Activated CD4-positive, CD25-positive, alpha-beta regulatory T cell treated with anti-CD3 and anti-CD28 coated beads, Interleukin-2, amount 50 U/mL, for 72 hours (primary cell): Measurements from ENCODE around the gene SUSD1.
"Not testable (repeated sequence)": the region's sequence is repeated elsewhere in the genome, so short reads cannot be mapped to it uniquely, and the experiment has no call there.

ENCODE experiments used
- DNase-seq: peaks from one replicate; pipeline ENCODE4 v3.0.0; 2021

Gene SUSD1

DNA sequence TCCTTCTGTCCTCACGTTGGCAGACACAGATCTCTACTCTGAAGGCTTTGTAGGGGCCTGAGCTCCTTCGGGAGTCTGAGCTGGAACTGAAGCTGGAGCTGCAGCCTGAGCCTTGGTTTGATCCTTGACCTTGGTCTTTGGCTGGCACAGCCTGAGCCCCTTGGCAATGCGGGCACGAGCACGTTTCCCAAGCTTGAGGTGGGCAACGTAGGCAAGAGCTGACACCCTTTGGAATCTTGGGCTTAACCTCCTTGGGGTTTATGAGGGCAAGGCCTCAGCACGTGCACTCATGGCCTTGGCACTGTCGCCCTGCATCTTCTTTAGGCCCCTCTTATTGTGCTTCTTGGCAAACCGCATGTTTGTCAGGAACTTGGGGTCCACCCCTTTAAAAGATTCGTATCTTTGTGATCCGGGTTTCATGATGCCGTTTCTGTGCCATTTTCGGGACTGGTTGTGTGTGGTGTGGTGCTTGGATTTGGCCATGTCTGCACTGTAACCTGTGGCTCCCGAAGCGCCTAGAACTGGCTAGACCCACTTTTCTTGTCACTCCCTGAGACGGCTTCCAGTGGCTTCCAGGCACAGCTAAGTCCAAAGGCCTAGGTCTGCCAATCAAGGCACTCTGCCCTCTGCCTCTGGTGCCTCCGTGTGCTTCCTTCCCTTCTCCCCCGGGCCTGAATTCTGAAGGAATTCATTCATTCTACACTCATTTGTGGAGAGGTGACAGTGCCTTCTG, 1.4 kb downstream of the SUSD1 start:
- no peak for DNase-seq

DNA sequence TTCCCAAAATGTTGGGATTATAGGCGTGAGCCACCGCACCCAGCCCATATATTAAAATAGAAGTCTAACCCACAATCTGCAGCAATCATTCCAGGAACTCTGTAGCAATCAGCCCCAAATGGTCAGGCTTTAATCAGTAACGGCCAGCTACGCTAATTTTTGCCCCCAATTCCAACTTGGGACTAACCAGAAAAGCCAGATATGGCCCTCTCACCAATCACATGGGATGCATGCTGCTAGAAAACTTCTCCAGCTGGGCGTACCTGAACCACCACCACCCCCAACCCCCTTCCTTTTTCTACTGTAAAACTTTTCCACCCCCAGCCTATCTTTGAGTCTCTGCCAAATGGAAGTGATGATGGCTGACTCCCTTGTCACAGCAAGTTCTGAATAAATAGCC, 4.1 kb downstream of the SUSD1 start:
- DNase-seq = no peak

DNA sequence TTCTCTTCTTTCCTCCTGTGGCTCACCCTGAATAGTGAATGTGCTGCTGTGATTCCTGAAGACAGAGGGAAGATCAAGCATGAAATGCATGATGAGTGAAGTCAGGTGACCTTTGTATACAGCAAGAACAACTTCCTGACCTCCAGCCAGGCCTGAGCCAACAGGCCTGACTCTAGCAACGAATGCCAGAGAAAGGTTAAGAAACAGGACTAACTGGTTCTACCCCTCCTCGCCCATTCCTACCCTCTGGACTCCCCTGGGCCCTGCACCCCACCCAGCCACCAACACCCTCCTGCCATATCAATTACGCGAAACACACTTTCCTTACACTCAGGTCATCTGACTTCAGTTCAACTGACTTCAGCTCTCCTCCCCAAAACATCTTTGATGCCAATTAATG, 4.9 kb downstream of the SUSD1 start:
- no peak for DNase-seq

DNA sequence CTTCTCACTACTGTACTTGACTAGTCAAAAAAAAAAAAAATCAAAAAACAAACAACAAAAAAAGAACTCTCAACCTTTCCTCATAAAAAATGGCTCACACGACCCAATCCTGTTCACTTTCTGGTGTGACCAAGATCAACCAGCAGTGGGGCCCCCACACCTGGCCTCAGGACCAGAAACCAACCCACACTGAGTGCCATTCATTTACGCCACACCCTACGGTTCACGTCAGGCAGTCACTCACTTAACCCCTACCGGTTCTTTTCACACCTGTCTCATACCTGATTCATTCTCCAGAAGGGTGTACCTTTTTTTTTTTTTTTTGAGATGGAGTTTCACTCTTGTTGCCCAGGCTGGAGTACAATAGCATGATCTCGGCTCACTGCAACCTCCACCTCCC, 5.7 kb downstream of the SUSD1 start:
- DNase-seq = no peak

GRCh38 chr9:112168197-112168596, 6.9 kb downstream of the SUSD1 start:
- no peak for DNase-seq

DNA sequence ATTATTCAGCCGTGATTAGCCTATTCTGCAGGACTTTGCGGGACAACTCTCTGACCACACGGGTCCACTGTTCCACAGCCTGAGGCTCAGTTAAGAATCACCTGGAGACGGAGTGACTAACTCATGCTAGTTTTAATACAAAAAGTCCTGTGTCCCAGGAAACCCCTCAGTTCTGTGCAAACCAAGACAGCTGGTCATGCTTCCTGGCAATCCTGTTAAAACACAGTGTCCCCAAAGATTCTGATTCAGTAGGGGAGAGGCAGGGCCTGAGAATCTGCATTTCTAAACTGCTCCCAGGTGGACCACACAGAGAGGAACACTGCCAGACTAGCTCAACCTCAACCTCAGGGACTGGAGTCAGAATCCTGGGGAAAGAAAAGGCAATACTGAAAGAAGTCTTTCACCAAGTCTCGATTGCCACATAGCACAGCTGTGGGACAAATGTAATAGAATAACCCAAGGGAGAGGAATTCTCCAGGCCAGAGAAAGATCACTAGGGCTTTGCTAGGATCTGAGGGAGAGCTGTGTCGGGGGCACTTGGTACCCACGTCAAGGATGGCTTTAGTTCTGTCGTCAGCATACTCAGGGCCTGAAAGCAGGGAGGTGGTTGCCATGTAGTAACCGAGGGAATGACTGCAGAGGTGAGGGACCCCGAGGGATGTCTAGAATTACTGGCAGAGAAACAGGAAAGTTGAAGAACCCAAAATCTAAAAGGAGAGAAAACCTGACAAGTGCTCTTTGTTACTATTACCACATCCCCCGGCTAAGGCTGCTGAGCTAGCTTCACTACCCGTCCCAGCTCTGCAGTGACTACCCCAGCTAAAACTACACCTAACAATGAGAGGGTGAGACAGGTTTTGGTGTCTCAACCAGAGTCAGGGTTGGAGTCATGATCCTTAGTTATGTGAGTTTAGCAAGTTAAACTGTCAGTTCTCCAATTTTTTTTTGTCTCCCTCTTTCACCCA, 8.6 kb downstream of the SUSD1 start:
- no peak for DNase-seq

DNA sequence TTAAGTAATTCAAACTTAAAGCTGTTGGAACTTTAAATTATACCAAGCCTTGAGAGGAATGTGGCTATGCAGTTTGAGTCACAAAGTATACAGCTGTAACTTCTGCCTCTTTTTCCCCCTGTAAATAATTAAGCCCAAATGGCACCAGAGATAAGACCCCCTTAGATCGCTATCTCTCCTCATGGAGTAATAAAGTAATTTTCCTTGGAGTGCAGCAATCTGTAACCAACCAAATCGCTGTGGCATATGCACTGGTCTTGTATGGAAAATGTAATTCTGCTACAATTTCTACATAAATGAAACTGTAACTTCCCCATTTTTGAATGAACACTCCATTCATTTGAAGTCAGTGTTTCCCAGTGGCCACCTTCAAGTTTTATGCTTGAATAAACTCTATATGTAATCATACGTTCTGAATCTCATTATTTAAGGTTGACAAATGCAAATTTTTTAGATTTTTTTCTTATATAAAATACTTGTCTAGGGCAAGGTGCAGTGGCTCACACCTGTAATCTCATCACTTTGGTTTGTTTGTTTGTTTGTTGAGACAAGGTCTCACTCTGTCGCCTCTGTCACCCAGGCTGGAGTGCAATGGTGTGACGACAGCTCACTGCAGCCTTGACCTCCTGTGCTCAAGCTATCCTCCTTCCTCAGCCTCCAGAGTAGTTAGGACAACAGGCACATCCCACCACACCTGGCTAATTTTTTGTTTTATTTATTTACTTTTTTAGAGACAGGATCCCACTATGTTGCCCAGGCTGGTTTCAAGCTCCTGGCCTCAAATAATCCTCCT, 12.3 kb downstream of the SUSD1 start:
- no peak for DNase-seq

DNA sequence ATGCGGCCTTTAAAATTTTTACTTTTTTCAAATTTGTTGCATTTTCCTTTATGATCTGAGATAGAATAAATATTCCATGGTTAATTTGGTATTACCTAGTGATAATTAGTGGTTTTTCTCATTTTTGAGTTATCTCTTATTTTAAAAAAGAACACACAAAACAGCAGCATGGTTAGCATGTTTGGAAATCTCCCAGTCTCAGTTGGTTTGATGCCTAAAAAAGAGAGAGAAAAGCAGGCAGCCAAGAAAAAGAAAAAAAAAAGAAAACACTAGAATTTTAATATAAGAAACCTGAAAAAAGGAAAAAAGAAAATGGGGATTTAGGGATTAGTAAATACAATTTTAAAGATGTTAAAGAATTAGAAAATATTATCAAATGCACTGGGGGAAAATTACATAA, 15.3 kb downstream of the SUSD1 start:
- no peak for DNase-seq

DNA sequence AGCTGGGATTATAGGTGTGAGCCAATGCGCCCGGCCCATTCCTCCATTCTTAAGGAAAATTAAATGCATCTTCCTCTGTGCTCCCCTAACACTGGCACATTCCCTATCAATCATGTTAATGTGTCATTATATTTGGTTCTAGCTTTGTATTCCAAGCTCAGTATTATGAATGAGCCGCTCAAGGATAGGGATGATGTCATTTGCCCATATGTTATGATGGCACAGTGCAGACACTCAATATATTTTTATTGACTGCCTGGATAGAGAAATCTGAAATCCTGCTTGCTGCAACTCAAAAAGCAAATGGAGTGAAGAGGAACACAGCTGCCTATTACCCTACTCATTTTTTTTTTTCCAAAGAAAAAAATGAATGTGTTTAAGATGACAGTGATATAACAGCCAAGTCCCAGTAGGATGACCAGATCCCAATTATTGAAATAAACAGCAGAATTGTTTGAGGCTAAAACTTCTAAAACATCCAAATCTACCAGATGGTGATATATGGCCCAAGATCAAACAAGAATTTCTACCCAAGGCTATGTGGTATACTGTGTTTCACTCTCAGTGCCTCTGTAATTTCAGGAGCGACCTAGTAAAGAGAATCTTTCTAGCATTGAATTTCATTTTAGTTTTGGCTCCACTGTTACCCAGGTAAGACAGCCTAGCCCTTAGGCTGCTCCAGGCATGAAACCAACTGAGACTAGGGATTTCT, 16.3 kb downstream of the SUSD1 start:
- no peak for DNase-seq

DNA sequence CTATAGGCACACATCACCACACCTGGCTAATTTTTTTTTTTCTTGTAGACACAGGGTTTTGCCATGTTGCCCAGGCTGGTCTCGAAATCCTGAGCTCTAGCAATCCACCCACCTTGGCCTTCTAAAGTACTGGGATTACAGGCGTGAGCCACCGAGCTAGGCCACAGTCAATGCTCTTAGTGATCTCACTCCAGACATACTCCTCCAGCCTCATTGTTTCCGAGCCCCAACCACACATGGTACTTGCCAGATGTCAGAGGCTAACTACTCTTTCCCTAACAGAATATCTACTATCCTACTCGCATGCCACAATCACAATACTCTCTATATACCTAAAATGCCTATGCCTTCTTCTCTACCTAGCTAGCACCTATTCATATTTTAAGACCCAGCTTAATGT, 17.1 kb downstream of the SUSD1 start:
- DNase-seq = no peak

- DNase-seq = no peak
Observed at GRCh38 chr9:112157087-112157486, 18.0 kb downstream of the SUSD1 start.

- DNase-seq = no peak
Observed at GRCh38 chr9:112149211-112149610, 25.9 kb downstream of the SUSD1 start.

DNA sequence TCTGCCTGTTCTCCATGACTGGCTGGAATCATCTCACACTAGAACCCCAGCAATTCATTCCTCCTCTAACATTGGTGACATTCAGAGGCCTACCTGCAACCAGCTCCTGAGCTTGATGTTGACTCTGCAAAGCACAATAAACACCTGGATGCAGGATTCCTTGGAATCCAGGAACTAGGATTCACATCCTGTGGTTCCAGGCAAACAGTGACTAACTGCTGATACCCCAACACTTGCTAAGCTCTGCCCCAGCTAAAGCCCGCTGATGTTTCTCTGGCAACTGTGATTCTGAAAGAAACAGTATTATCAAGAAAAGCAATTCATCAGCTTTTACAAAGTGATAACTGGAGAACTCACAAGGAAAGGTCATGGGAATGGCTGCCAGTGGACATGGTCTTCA, 29.2 kb downstream of the SUSD1 start:
- no peak for DNase-seq

- DNase-seq = no peak
Observed at GRCh38 chr9:112144807-112145206, 30.3 kb downstream of the SUSD1 start.

- DNase-seq = no peak
Observed at GRCh38 chr9:112142420-112142819, 32.7 kb downstream of the SUSD1 start.

- no peak for DNase-seq
Observed at GRCh38 chr9:112140936-112141335, 34.2 kb downstream of the SUSD1 start.

DNA sequence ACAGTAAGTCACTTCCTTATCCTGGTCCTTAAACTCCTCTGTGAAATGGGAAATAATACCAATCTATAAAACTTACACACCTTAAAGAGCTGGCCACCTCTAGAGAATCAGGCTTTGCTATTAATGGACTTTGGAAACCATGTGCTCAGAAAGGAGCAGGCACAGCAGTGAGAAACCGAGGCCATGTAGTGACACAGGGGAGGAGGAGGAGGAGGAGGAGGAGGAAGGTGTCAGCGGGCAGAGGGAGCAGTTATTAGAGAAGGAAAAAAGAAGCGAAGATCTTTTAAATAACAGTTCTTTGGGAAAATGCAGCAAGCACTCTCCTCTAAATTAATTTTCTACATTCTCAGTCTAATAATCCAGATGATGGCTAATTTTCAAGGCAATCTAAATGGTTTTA, 38.0 kb downstream of the SUSD1 start:
- DNase-seq = no peak

DNA sequence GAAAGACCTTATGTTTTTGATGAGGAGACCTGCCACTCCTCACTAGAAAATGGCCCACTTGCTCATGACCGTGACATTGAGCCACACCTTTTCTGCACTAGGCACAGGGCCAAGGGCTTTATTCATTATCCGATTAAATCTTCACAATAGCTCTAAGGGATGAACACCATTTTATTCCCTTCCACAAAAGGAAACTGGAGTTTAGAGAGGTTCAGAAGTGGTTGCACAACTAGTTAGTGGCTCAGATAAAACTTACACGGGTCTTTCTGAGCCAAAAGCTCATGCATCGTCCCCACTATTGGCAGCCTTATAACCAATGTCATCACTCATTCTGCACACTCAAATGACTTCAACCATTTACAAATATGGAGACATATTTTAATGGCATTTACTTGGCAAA, 39.4 kb downstream of the SUSD1 start:
- DNase-seq = no peak

DNA sequence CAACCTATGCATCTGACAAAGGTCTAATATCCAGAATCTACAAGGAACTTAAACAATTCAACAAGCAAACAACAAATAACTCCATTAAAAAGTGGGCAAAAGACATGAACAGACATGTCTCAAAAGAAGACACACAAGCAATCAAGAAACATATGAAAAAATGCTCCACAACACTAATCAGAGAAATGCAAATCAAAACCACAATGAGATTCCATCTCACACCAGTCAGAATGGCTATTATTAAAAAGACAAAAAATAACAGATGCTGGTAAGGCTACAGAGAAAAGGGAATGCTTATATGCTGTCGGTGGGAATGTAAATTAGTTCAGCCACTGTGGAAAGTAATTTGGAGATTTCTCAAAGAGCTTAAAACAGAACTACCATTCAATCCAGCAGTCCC, 41.3 kb downstream of the SUSD1 start:
- not testable (repeated sequence) for DNase-seq

GRCh38 chr9:112132356-112132755, 42.7 kb downstream of the SUSD1 start:
- no peak for DNase-seq

GRCh38 chr9:112130997-112131396, 44.1 kb downstream of the SUSD1 start:
- DNase-seq = no peak

DNA sequence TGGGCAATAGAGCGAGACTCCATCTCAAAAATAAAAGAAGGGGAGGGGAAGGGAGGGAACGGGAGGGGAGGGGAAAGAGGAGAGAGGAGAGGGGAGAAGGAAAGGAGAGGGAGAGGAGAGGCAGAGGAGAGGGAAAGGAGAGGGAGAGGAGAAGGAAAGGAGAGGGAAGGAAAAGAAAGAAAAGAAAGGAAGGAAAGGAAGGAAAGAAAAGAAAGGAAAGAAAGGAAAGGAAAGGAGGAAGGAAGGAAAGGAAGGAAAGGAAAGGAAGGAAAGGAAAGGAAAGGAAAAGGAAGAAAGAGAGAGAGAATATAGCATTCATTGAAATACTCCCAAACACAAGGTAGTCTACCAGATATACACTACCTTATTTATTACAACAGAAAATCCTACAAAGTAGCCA, 44.8 kb downstream of the SUSD1 start:
- no peak for DNase-seq

- no peak for DNase-seq
Observed at GRCh38 chr9:112129246-112129645, 45.9 kb downstream of the SUSD1 start.
